ENCODE results near the gene HOXD4.

Gene HOXD4

DNA sequence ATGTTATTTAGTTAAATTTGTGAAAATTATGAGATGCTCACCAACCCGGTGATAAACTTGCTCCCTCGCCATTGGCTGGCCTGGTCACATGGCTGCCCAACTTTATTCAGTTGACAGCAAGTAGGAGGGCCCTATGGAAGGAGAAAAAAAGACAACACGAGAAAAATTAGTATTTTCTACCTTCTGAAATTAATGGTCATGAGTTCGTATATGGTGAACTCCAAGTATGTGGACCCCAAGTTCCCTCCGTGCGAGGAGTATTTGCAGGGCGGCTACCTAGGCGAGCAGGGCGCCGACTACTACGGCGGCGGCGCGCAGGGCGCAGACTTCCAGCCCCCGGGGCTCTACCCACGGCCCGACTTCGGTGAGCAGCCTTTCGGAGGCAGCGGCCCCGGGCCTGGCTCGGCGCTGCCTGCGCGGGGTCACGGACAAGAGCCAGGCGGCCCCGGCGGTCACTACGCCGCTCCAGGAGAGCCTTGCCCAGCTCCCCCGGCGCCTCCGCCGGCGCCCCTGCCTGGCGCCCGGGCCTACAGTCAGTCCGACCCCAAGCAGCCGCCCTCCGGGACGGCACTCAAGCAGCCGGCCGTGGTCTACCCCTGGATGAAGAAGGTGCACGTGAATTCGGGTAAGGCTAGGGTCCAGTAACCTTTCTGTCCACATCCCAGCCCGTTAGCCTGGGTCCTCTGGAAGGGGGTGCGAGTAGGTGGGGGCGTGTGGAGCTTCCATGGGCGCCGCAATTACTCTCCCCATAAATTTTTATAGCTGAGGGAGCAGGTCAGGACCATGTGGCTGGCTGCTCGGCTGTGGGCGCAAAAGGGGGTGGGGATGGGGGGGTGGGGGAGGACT, at the start of gene HOXD4:
Gene HOXD4 (plus strand): TSS at position 109 of the 846 bp plus-strand sequence. CDS start 84 bp downstream, at position 193.
- in situ Hi-C loops (cut with MboI; ENCODE audit: low pct_unique_long_range_greater_than_20kb, low sequenced_read_pairs, unreplicated experiment) = no loop called here
- TF ChIP-seq, protein P1, sequence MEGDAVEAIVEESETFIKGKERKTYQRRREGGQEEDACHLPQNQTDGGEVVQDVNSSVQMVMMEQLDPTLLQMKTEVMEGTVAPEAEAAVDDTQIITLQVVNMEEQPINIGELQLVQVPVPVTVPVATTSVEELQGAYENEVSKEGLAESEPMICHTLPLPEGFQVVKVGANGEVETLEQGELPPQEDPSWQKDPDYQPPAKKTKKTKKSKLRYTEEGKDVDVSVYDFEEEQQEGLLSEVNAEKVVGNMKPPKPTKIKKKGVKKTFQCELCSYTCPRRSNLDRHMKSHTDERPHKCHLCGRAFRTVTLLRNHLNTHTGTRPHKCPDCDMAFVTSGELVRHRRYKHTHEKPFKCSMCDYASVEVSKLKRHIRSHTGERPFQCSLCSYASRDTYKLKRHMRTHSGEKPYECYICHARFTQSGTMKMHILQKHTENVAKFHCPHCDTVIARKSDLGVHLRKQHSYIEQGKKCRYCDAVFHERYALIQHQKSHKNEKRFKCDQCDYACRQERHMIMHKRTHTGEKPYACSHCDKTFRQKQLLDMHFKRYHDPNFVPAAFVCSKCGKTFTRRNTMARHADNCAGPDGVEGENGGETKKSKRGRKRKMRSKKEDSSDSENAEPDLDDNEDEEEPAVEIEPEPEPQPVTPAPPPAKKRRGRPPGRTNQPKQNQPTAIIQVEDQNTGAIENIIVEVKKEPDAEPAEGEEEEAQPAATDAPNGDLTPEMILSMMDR (IDR thresholded peaks at IDR 0.05; ENCODE audit: extremely low read depth, insufficient read depth, missing control alignments) = no peak
- DNase-seq (ENCODE audit: low spot score) = no peak

DNA sequence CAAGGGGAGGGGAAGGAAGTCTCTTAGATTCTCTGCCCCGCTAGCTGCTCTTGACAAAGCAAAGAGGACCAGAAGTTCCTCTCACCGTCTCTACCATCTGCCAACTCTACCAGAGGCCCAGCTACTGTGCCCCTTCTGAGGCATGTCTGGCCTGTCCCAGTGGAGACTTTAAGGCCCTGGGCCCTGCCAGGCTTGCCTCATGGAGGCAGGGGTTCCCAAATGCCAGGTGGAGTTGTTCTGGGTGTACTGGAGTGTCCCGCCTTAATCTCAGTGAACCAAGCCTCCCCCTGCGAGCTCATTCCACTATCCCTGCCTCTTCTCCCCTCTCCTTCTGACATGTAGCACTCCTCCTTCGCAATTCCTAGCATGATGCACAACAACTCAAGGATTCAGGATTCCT, 49.5 kb upstream of the HOXD4 start:
- TF ChIP-seq, protein P1 (IDR thresholded peaks at IDR 0.05; ENCODE audit: extremely low read depth, insufficient read depth, missing control alignments) = no peak
- in situ Hi-C loops (cut with MboI; ENCODE audit: low pct_unique_long_range_greater_than_20kb, low sequenced_read_pairs, unreplicated experiment) = loop anchor here (25.0 kb wide), 1 partner anchor 740 kb away; no protein-coding TSS in a partner anchor
- DNase-seq (ENCODE audit: low spot score) = no peak

DNA sequence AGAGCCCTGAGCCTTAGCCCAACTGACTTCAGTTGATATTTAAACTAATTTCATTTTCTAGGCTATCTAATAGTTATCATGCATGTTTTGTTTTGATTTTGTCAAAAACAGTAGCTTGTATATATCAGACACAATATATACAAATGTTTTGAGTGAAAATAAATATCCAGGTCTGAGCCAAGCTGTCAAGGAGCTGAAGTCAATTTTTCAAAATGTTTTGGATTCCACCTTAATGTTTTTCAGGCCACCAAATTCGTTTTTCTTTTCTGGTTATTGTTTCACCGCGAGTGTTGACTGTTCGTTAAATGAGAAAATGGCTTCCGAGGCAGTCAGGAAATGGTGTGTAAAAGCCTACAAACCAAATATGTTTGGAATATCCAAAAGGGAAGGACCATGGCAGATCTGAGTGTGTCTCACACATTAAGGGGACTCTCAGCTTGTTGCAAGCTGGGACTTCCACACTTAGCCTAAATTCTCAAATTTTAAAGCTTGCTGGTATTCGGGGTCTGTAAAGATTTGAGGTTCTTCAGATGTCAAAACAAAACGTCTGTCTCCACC, 49.0 kb upstream of the HOXD4 start:
- TF ChIP-seq, protein P1 (IDR thresholded peaks at IDR 0.05; ENCODE audit: extremely low read depth, insufficient read depth, missing control alignments) = no peak
- in situ Hi-C loops (cut with MboI; ENCODE audit: low pct_unique_long_range_greater_than_20kb, low sequenced_read_pairs, unreplicated experiment) = loop anchor here (25.0 kb wide), 1 partner anchor 740 kb away; no protein-coding TSS in a partner anchor
- no peak for DNase-seq (ENCODE audit: low spot score)

DNA sequence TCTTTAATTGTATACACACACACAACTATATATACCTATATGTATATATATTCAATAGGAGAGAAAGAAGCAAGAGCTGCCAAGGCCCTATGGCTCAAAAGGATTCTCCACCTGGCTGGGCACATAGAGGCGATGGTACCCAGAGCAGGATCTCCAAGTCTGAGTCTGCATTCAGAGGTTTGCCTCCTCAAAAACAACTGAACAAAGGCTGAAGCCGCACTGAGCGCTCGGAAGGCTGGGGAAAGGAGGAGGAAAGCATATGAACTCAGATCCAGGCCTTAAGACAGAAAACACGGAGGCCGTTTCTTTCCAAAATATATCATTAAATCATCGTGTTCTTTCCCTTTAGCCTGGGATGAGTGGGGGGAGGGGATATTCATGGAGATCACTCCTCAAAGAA, 48.2 kb upstream of the HOXD4 start:
- TF ChIP-seq, protein P1 (IDR thresholded peaks at IDR 0.05; ENCODE audit: extremely low read depth, insufficient read depth, missing control alignments) = no peak
- in situ Hi-C loops (cut with MboI; ENCODE audit: low pct_unique_long_range_greater_than_20kb, low sequenced_read_pairs, unreplicated experiment) = loop anchor here (25.0 kb wide), 1 partner anchor 741 kb away; no protein-coding TSS in a partner anchor
- no peak for DNase-seq (ENCODE audit: low spot score)

DNA sequence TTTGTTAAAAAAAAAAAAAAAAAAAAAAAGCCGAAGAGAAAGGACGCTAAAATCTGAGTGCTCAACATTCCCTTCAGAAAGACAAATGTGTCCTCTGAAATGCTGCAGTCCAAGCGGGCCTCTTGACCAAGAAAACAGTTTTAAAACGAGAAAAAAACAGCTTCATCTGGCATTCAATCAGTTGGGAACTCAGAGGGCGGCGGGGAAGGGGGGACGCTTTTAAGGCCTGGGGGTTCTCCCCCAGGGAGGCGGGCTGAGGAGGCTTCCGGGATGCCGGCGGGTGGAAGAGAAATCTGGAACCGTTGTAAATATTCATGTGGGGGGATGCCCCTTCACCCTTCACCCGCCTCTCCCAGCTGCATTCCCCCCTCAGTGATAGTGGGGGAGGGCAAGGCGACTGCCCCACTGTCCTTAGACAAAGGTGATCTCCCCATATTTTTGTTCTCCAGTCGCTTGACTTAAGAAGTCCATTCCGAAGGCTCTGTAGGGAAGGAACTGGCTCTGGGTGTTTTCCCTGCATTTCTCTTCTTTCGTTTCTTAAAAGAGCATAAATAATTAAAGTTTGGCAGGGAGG, 47.5 kb upstream of the HOXD4 start:
- TF ChIP-seq, protein P1 (IDR thresholded peaks at IDR 0.05; ENCODE audit: extremely low read depth, insufficient read depth, missing control alignments) = no peak
- no peak for DNase-seq (ENCODE audit: low spot score)
- in situ Hi-C loops (cut with MboI; ENCODE audit: low pct_unique_long_range_greater_than_20kb, low sequenced_read_pairs, unreplicated experiment) = loop anchor here (25.0 kb wide), 1 partner anchor 742 kb away; no protein-coding TSS in a partner anchor

DNA sequence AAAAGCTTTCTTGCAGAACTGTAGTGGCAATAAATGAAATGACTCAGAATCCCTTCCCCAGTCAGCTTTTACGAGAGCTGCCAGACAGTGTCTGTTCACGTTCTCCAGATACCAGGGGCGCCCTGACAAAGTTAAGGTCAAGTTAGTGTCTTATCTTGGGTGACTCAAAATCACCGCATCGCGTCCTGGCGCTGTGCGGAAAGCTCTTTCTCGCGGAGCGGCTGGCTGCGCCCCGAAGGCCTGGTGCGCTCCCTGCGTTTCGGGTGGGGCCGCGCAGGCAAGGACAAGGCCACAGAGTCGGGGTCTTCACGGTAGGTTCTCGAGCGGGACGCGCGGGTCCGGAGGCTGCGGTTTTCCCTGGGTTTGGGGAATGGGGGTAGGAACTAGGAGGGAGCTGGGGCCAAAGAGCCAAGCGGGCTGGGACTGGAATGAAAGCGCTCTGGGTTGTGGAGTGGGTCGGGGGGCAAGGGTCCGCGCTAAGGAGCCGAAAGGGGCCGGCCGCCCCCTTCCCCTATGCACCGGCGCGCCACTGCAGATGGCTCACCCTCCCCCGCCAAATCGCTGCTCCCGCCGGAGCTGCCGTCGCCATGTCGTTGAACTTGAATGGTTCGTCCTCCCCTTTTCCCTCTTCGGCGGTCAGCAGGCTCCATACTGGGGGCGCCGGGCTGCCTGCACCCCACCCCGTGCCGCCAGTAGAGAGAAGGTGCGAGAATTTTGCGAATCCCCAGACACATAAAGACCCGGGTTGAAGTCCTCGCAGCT, 46.9 kb upstream of the HOXD4 start:
- TF ChIP-seq, protein P1 (IDR thresholded peaks at IDR 0.05; ENCODE audit: extremely low read depth, insufficient read depth, missing control alignments) = no peak
- in situ Hi-C loops (cut with MboI; ENCODE audit: low pct_unique_long_range_greater_than_20kb, low sequenced_read_pairs, unreplicated experiment) = loop anchor here (25.0 kb wide), 1 partner anchor 742 kb away; no protein-coding TSS in a partner anchor
- no peak for DNase-seq (ENCODE audit: low spot score)
